Gastrocnemius medialis (tissue), 4 donors: ENCODE measurements around the gene PPFIA1.

Experiments
- POLR2A ChIP-seq, 2 donors: fragments of 450-650 bp; IDR thresholded peaks; one replicate each; pipeline ENCODE4 v1.6.1; 2017; ENCODE audit warnings: antibody characterized with exemption in 2 of 2, mild to moderate bottlenecking in 2 of 2, moderate library complexity in 2 of 2
- TF ChIP-seq, protein P1 (sequence below), 5 experiments: fragments of 450-650 bp in 3 of 5; fragments of 200-600 bp in 2 of 5; sonication (generic) in 2 of 5; IDR thresholded peaks in 4 of 5; conservative IDR thresholded peaks in 1 of 5; 1 replicate in 4 of 5; 2 replicates in 1 of 5; pipeline ENCODE4 v1.5.1; 2016 to 2019; ENCODE audit warnings: antibody characterized with exemption in 5 of 5, mild to moderate bottlenecking in 3 of 5, moderate library complexity in 3 of 5

- TF ChIP-seq, protein P1, sequence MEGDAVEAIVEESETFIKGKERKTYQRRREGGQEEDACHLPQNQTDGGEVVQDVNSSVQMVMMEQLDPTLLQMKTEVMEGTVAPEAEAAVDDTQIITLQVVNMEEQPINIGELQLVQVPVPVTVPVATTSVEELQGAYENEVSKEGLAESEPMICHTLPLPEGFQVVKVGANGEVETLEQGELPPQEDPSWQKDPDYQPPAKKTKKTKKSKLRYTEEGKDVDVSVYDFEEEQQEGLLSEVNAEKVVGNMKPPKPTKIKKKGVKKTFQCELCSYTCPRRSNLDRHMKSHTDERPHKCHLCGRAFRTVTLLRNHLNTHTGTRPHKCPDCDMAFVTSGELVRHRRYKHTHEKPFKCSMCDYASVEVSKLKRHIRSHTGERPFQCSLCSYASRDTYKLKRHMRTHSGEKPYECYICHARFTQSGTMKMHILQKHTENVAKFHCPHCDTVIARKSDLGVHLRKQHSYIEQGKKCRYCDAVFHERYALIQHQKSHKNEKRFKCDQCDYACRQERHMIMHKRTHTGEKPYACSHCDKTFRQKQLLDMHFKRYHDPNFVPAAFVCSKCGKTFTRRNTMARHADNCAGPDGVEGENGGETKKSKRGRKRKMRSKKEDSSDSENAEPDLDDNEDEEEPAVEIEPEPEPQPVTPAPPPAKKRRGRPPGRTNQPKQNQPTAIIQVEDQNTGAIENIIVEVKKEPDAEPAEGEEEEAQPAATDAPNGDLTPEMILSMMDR (IDR thresholded peaks at IDR 0.05 in 4 of 5, conservative IDR thresholded peaks at IDR 0.05 in 1 of 5) = no peak
- no peak for TF ChIP-seq POLR2A (IDR thresholded peaks at IDR 0.05)
These were observed 36.1 kb downstream of the PPFIA1 start for GRCh38 chr11:70306586-70307033.
